Adrenal gland (tissue), 5 donors: ENCODE measurements around the gene COL6A3.

ENCODE experiments used
- CTCF ChIP-seq, 6 experiments: fragments of 450-650 bp in 4 of 6; fragments of 200-600 bp in 2 of 6; sonication (generic) in 1 of 6; IDR thresholded peaks; 1 replicate in 5 of 6; 2 replicates in 1 of 6; pipeline versions ENCODE4 v1.5.1 to v1.8.0; 2016 to 2021; ENCODE audit warnings: antibody characterized with exemption in 6 of 6, mild to moderate bottlenecking in 2 of 6, moderate library complexity in 1 of 6
- POLR2A ChIP-seq, 2 donors: fragments of 450-650 bp; IDR thresholded peaks; one replicate each; pipeline ENCODE4 v1.6.1; 2017; ENCODE audit warnings: antibody characterized with exemption in 2 of 2, mild to moderate bottlenecking in 2 of 2, moderate library complexity in 1 of 2
- donor health status: DM: no; HTN: no; CAD: no.

- TF ChIP-seq CTCF (IDR thresholded peaks at IDR 0.05) = no peak
- TF ChIP-seq POLR2A (IDR thresholded peaks at IDR 0.05) = no peak
Measured at GRCh38 chr2:237276716-237277490, 137.1 kb downstream of the COL6A3 start.
